OCI-LY1 (cell line): ENCODE data around the gene DCAF5.

Experiments used
- CTCF ChIP-seq: fragments of 200-600 bp; sonication (generic), shearing (Covaris generic); IDR thresholded peaks from 2 replicates; pipeline ENCODE4 v1.5.1; 2017; ENCODE audit warnings: mild to moderate bottlenecking, antibody characterized with exemption, low read length, moderate library complexity, mixed read lengths
- EZH2 ChIP-seq: fragments of 200-600 bp; sonication (generic), shearing (Covaris generic); IDR thresholded peaks from 2 replicates; pipeline ENCODE4 v1.8.0; 2017; ENCODE audit warnings: borderline replicate concordance, mixed run types, mild to moderate bottlenecking, antibody characterized with exemption, low read length, moderate library complexity, mixed read lengths

- TF ChIP-seq CTCF: no peak
- no peak for TF ChIP-seq EZH2
These were observed 20.3 kb downstream of the DCAF5 start for GRCh38 chr14:69132513-69133181.
